ENCODE measurements around the gene DDX42.

DDX42 gene

GRCh38 chr17:63774141-63774968 lies at the start of gene DDX42:
DDX42 (plus strand) TSS chr17:63774170; CDS start chr17:63787050, 12,880 bp downstream.
- DNase-seq, result no peak

- DNase-seq, result no peak
These were observed 38.3 kb upstream of the DDX42 start for GRCh38 chr17:63735691-63736090.

GRCh38 chr17:63740464-63741142 lies 33.4 kb upstream of the DDX42 start:
- peak; percentile 13 for DNase-seq

DNA sequence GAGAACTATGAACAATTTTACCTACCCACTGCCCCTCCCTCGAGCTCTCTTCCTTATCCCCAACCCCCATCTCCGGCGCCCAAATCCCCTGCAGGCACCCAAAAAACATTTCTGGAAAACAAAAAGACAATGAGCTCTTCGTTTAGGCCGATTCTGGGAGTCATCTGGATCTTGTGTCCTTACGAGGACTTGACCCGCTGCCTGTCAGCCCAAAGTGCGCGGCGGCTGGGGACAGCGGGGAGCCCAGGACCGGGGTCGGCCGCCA lies 32.9 kb upstream of the DDX42 start:
- DNase-seq, result no peak

DNA sequence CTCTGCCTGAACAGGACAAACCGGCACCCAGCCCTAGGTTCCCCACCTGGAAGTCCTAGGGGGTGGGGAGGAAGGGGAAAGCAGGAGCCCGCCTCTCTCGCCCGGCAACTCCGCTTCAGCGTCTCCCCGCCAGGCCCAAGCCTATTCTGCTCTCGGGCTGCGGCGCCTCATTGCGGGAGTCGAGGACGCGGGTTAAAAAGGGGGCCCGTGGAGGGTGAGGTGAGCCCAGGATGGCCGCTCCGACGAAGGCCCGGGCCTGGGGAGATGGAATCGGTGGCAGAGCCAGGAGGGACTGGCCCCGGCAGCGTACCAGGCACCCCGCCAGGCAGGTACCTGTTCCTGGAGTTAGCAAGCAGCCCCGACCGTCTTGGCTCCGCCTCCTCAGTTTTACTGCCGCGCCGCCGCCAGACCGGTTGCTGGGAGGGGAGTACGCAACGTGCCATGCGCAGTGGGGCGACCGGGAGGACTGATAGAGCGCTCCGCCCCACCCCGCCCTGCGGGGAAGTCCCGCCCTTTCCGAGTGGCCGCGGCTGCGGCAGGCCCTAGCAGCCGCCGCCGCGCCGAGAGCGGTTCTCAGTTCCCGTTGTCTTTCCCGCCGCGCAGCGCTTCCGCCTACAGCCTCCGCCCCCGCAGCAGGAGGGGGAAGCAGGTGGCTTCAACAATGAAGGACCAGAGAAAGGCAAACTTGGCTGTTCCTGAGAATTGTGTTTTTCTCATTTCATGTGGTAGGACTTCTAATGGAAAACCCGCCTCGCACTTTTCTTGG lies 32.4 kb upstream of the DDX42 start, which contains the start of gene STRADA:
STRADA (minus strand) TSS at position 392 of the 766 bp plus-strand sequence. CDS start 13,430 bp downstream, outside the sequence.
- peak; percentile 92 for DNase-seq

DNA sequence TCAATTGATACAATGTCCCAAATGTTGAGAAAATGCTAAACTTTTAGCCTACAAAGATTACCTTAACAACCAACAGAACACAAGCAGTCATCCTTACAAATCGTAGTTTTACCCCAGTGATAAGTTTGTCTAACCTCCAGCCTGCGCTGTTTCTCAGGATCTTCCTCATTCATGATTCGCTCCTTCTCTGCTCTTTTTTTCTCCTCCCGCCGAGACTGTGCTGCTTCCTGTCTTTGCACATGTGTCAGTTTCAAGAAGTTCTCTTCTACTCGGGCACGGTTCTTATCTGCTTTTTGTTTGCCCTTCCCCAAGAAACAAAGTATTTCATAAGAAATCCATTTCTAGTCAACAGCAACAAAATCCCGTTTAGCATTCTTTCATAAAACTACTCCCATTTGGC lies 22.2 kb upstream of the DDX42 start:
- no peak for DNase-seq

GRCh38 chr17:63752707-63753106 lies 21.3 kb upstream of the DDX42 start:
- no peak for DNase-seq

GRCh38 chr17:63753215-63753614 lies 20.8 kb upstream of the DDX42 start:
- DNase-seq, result no peak

DNA sequence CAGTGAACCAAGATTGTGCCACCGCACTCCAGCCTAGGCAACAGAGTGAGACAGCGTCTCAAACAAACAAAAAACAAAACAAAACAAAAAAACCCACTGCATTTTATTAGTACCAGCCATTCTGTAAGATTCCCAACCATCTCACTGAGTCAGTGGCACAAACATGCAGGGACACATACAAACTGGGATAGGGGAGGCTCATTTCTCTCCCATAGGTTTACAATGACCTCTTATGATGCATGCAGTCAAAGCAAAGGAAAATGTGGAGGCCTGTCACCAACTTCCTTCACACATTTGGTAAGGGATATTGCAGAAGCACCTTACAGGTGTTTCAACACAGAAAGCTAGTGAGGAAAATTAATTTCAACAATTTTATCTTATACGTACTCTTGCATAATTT lies 19.9 kb upstream of the DDX42 start:
- DNase-seq, result no peak

DNA sequence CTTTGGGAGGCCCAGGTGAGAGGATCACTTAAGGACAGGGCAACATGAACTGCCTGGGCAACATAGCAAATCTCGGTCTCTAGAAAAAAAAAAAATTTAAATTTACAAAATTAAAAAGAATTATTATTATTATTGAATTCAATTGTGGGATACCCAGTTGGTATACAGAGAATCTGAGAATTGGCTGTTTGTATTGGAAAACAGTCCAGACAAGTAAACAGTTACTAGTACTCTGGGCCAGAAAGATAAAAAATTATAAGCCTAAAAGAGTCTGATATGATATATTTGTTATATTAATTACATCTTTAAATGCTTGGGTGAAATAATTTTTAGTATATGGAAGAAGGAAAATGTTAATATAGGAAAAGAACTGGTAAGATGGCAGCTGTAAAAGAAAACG lies 15.5 kb upstream of the DDX42 start:
- DNase-seq, result no peak

- DNase-seq, result no peak
These were observed 13.0 kb upstream of the DDX42 start for GRCh38 chr17:63760771-63761539.

DNA sequence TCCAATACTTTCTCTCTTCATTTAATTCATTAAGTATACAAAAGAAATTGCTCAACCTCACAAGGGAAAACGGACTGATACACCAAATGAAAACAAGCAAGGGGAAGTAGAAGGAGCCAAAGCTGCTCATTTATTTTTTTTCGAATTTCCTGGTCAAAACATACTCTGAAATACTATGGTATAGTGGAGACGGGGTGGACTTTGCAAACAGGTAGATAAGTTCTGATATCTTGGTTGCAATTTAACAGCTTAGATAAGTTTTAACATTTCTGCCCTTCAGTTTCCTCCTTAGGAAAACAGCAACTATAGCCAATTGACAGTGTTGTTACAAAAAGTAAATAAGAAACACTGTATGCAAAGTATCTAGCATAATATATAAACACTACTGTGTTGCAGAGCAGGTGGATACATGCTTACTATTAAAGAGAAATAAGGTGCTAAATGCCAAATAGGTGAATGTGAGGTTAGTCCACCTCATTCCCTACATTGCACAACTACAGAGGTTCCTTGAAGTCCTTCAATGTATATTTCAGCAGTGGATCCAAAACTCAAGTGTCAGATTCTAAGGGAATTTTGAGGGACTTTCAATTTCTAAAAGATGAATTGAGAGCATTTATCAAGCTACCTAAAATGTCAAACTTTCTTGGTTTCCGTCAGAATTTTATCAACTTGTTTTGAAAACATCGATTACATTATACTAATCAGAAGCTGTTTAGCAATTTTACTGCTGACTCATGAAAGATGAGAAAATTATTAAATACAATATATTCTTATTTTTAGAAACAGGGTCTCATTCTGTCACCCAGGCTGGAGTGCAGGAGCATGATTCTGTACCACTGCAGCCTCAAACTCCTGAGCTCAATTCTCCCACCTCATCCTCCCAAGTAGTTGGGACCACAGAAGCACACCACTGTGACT lies 11.6 kb upstream of the DDX42 start:
- DNase-seq, result no peak

DNA sequence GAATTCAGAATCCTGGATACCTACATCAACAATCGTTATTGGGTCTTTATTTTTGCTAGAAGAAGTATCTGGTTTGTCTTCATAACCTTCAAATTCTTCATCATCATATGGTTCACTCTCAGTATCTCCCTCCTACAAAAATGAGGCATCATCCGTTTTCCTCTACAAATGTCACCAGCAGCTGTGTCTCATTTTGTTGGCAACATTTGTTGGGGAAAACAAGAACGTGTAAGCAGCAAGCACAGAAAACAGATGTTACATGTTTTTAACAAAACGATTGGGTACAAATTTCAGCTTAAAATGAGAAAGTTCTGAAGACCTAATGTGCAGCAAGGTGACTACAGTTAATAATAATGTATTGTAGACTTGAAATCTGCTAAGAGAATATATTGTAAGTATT lies 9.3 kb upstream of the DDX42 start:
- no peak for DNase-seq

DNA sequence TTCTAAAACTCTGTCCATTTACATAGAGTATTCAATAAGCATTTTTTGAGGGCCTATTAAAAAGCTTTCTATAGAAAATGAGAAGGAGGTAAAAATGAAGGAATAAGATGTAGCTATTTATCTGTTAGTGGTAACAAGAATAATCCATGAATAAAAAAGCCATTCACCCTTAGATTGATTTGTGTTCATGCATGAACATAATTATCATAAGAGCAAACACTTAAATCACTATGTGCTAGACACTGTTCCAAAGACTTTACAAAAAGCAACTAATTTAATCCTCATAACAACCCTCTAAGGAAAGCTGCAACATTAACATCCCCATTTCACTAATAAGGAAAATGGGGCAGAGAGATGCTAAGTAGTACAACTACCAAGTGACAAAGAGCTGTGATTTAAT lies 7.2 kb upstream of the DDX42 start:
- DNase-seq, result no peak

DNA sequence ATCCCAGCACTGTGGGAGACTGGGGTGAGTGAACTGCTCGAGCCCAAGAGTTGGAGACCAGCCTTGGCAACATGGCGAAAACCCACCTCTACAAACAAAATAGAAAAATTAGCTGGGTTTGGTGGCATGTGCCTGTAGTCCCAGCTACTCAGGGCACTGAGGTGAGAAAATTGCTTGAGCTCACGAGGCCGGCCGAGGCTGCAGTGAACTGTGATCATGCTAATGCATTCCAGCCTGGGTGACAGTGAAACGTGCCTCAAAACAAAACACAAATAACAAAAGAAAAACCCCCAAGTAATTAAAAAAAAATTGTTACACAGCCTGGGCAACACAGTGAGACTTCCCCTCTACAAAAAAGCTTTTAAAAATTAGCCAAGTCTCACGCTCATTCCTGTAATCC lies 5.5 kb upstream of the DDX42 start:
- DNase-seq, result no peak

DNA sequence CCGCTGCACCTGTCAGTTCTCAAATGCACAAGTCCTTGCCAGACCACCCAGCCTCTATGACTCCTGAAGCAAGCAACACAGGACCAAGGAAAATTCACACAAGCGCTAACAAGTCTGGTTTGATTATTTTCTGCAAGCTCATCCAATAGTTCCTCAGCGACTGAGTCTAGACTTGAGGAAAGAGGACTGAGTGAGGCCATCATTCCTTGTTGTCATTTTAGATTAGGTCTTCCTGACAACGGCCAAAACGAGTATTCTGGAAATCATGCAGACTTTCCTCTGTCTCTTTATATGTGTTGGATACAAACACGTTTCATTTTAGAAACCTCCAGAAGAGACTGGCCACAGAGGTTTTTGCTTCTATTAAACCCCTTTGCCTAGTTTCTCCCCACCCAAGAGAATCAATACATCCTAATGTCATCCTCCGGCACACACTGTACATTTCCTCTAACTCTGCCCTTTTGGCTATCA lies 1.1 kb upstream of the DDX42 start:
- DNase-seq, result peak; percentile 15

DNA sequence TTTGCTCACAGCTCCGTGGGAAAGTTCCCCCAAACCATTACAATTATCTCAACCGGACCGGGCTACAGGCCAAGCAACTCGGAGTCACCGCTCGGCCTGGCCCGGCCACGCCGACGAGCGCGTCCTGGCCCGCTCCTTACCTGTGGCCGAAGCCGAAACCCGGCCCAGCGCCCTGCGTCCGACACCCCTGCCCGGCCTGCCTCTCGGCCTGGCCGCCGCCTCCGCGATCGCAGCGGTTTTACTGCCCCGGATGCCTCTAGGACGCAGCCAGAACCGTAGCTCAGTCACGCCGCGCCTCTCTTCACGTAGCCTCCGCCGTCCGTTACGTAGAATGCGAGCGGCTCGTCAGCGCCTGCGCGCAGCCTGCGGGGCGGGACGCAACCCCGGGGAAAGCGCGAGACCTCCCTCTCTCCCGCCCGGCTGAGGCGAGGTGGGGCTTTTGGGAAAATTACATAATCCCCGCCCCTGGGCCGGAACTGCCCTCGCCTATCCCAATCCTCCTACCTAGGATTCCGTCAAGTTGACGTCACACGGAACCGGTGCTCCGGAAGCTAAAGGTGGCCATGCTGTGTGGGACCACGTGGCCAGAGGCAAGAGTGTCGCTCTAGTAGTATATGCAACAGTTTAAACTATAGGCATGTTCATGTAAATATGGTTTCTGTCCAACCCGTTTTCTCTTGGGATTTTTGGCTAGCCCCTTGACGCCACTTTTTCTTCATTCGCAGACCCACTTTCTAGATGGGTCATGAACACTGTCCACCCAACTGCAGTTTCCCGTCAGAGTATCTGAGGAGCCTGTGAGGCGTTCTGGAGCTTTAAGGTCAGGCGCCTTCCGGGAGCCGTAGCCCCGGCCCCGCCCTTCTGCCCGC lies 464 bp upstream of the DDX42 start, which contains the start of gene CCDC47:
CCDC47 (minus strand) TSS at position 326 of the 869 bp plus-strand sequence. CDS start 7,422 bp downstream, outside the sequence.
- peak; percentile 78 for DNase-seq

GRCh38 chr17:63774969-63775265 lies 947 bp downstream of the DDX42 start:
- DNase-seq, result no peak

GRCh38 chr17:63775420-63775819 lies 1.4 kb downstream of the DDX42 start:
- no peak for DNase-seq

GRCh38 chr17:63780507-63780906 lies 6.5 kb downstream of the DDX42 start:
- no peak for DNase-seq

DNA sequence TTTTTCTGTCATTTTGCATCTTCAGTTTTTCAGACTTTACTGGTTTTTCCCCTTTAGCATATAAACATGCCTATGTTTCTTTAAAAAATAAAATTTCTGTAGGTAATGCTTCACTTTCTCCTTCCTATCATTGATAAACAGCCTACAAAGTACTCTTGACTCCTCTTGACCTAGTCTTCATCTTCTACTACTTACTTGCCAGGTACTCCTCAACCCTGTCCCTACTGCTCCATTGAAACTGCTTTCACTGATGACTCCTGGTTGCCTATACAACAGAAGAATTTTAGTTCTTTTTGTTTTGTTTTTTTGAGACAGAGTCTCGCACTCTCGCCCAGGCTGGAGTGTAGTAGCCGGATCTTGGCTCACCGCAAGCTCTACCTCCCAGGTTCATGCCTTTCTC lies 7.0 kb downstream of the DDX42 start:
- no peak for DNase-seq
